HEK293 (cell line): ENCODE measurements around the gene KARS1.

Experiments used
- CTCF ChIP-seq: fragments of 450-650 bp; formaldehyde crosslinking; IDR thresholded peaks from 2 replicates; pipeline ENCODE4 v1.5.1; 2016; ENCODE audit warnings: missing biosample characterization, missing genetic modification characterization
- REST ChIP-seq: fragments of 450-650 bp; formaldehyde crosslinking; IDR thresholded peaks from 2 replicates; pipeline ENCODE4 v1.5.1; 2016; ENCODE audit warnings: missing biosample characterization, missing genetic modification characterization
- SP2 ChIP-seq: fragments of 450-650 bp; formaldehyde crosslinking; IDR thresholded peaks from 2 replicates; pipeline ENCODE4 v1.5.1; 2016; ENCODE audit warnings: missing biosample characterization, missing genetic modification characterization
- TCF7L2 ChIP-seq: IDR thresholded peaks from 2 replicates; pipeline ENCODE4 v1.6.1; 2011; ENCODE audit warnings: low read depth, mild to moderate bottlenecking, inconsistent platforms, low read length, moderate library complexity, borderline replicate concordance
- ZNF146 ChIP-seq: fragments of 450-650 bp; formaldehyde crosslinking; IDR thresholded peaks from 2 replicates; pipeline ENCODE4 v1.5.1; 2016; ENCODE audit warnings: missing biosample characterization, missing genetic modification characterization
- ZNF2 ChIP-seq: fragments of 450-650 bp; formaldehyde crosslinking; IDR thresholded peaks from 2 replicates; pipeline ENCODE4 v1.5.1; 2016; ENCODE audit warnings: missing biosample characterization, missing genetic modification characterization
- ZNF341 ChIP-seq: fragments of 450-650 bp; formaldehyde crosslinking; IDR thresholded peaks from 2 replicates; pipeline ENCODE4; 2016; ENCODE audit warnings: low read depth, missing biosample characterization, missing genetic modification characterization
- ZNF366 ChIP-seq: fragments of 450-650 bp; formaldehyde crosslinking; conservative IDR thresholded peaks from 2 replicates; pipeline ENCODE4 v1.5.1; 2016; ENCODE audit warnings: missing biosample characterization, missing genetic modification characterization
- TF ChIP-seq, protein P1 (sequence below): fragments of 450-650 bp; formaldehyde crosslinking; IDR thresholded peaks from 2 replicates; pipeline ENCODE4 v1.5.1; 2016; ENCODE audit warnings: missing biosample characterization, missing genetic modification characterization
- TF ChIP-seq, protein P2 (sequence below): fragments of 450-650 bp; formaldehyde crosslinking; IDR thresholded peaks from 2 replicates; pipeline ENCODE4 v1.5.1; 2017; ENCODE audit warnings: missing biosample characterization, mild to moderate bottlenecking, missing genetic modification characterization, moderate library complexity

- TF ChIP-seq CTCF (tag by site-specific recombination) = no peak
- TF ChIP-seq ZNF341 (tag by site-specific recombination) = no peak
- no peak for TF ChIP-seq ZNF146 (tag by site-specific recombination)
- TF ChIP-seq ZNF2 (tag by site-specific recombination) = no peak
- TF ChIP-seq ZNF366 (tag by site-specific recombination) = no peak
- TF ChIP-seq SP2 (tag by site-specific recombination) = no peak
- TF ChIP-seq, protein P1, sequence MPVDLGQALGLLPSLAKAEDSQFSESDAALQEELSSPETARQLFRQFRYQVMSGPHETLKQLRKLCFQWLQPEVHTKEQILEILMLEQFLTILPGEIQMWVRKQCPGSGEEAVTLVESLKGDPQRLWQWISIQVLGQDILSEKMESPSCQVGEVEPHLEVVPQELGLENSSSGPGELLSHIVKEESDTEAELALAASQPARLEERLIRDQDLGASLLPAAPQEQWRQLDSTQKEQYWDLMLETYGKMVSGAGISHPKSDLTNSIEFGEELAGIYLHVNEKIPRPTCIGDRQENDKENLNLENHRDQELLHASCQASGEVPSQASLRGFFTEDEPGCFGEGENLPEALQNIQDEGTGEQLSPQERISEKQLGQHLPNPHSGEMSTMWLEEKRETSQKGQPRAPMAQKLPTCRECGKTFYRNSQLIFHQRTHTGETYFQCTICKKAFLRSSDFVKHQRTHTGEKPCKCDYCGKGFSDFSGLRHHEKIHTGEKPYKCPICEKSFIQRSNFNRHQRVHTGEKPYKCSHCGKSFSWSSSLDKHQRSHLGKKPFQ = no peak
- no peak for TF ChIP-seq REST
- TF ChIP-seq TCF7L2 = no peak
- TF ChIP-seq, protein P2, sequence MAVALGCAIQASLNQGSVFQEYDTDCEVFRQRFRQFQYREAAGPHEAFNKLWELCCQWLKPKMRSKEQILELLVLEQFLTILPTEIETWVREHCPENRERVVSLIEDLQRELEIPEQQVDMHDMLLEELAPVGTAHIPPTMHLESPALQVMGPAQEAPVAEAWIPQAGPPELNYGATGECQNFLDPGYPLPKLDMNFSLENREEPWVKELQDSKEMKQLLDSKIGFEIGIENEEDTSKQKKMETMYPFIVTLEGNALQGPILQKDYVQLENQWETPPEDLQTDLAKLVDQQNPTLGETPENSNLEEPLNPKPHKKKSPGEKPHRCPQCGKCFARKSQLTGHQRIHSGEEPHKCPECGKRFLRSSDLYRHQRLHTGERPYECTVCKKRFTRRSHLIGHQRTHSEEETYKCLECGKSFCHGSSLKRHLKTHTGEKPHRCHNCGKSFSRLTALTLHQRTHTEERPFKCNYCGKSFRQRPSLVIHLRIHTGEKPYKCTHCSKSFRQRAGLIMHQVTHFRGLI = no peak
These were observed 20.0 kb upstream of the KARS1 start for GRCh38 chr16:75667503-75667902.
